HCT116 (cell line): Measurements from ENCODE around the gene UBE2O. TPM values are rescaled to one million over a fixed set of nuclear protein-coding genes. Genes with fewer than 3 reads are reported as not detected.

Experiments used
- ATAC-seq: fragments of 200-7000 bp; cut with Tn5 transposase; 2 replicates; pipeline ENCODE4 v1.9.1; 2020; ENCODE audit warnings: mild to moderate bottlenecking, moderate library complexity
- BruUV-seq: library from RNA; stranded (reverse); fragments of 400-500 nt; replicated peaks from 2 replicates; lab custom pipeline; 2021; lab: Mats Ljungman, UMichigan
- CTCF ChIA-PET: fragments of 300-600 bp; sonication (Branson Sonifier 250); formaldehyde crosslinking; loops from one replicate; lab custom pipeline; 2021; ENCODE audit warnings: antibody characterized with exemption; lab: Charles Lee
- POLR2A ChIA-PET: fragments of 300-600, 350-600 bp; sonication (Branson Sonifier 250); formaldehyde crosslinking; loops from one replicate; lab custom pipeline; 2021; ENCODE audit warnings: antibody characterized with exemption; lab: Charles Lee
- RAD21 ChIA-PET, 2 experiments: fragments of 300-600 bp; sonication (Branson Sonifier 250); formaldehyde crosslinking; loops; one replicate each; lab custom pipeline; 2023; ENCODE audit warnings: low total read pairs in 2 of 2; ENCODE audit not compliant: uncharacterized antibody in 2 of 2, unreplicated experiment in 2 of 2, low non-redundant PET in 1 of 2; lab: Charles Lee
- DNase-seq: peaks from one replicate; pipeline ENCODE4 v3.0.0-alpha.2; 2010; ENCODE audit warnings: low read depth, low spot score
- H2AFZ ChIP-seq: fragments of 200-600 bp; shearing (Covaris generic), sonication (generic); 2 replicates; pipeline ENCODE4 v1.6.1; 2017; ENCODE audit warnings: low read depth, mixed run types, mixed read lengths, antibody characterized with exemption, low read length; ENCODE audit not compliant: poor library complexity, severe bottlenecking
- H3K27ac ChIP-seq: 2 replicates; pipeline ENCODE4 v1.5.1; 2012; ENCODE audit warnings: low read depth, low read length
- H3K27me3 ChIP-seq: fragments of 200-600 bp; sonication (generic); 2 replicates; pipeline ENCODE4 v1.6.1; 2016; ENCODE audit warnings: mixed run types, low read length, mixed read lengths; ENCODE audit not compliant: insufficient read depth
- H3K36me3 ChIP-seq, 2 experiments: fragments of 200-500 bp in 1 of 2; fragments of 200-600 bp in 1 of 2; sonication (Bioruptor generic) in 1 of 2; sonication (generic) in 1 of 2; 2 replicates each; pipeline versions ENCODE4 v1.5.1 to v1.6.1; 2014 to 2016; ENCODE audit warnings: low read length in 2 of 2, inconsistent platforms in 1 of 2, mixed read lengths in 1 of 2, mixed run types in 1 of 2; ENCODE audit not compliant: insufficient read depth in 2 of 2, control insufficient read depth in 1 of 2
- H3K4me1 ChIP-seq, 2 experiments: fragments of 200-600 bp in 1 of 2; sonication (generic) in 1 of 2; 2 replicates each; pipeline versions ENCODE4 v1.5.1 to v1.6.1; 2012 to 2017; ENCODE audit warnings: low read length in 2 of 2, inconsistent platforms in 1 of 2, mild to moderate bottlenecking in 1 of 2, mixed read lengths in 1 of 2, mixed run types in 1 of 2, moderate library complexity in 1 of 2; ENCODE audit not compliant: insufficient read depth in 2 of 2, control insufficient read depth in 1 of 2
- H3K4me2 ChIP-seq: fragments of 200-600 bp; sonication (generic); 2 replicates; pipeline ENCODE4 v1.6.1; 2017; ENCODE audit warnings: mixed run types, low read length, mixed read lengths
- H3K4me3 ChIP-seq, 2 experiments: fragments of 200-600 bp in 1 of 2; sonication (generic) in 1 of 2; replicated peaks in 1 of 2; 2 replicates each; pipeline ENCODE4 v1.5.1; 2011 to 2016; ENCODE audit warnings: low read length in 2 of 2, control low read depth in 1 of 2, low read depth in 1 of 2, mild to moderate bottlenecking in 1 of 2, mixed read lengths in 1 of 2, mixed run types in 1 of 2
- H3K79me2 ChIP-seq: fragments of 200-600 bp; sonication (generic); 2 replicates; pipeline ENCODE4 v1.6.1; 2017; ENCODE audit warnings: mild to moderate bottlenecking, mixed run types, low read length, moderate library complexity, mixed read lengths; ENCODE audit not compliant: insufficient read depth
- H3K9ac ChIP-seq: fragments of 200-600 bp; sonication (generic); 2 replicates; pipeline ENCODE4 v1.6.1; 2016; ENCODE audit warnings: low read length, mixed read lengths
- H3K9me2 ChIP-seq: fragments of 200-600 bp; sonication (generic), shearing (Covaris generic); 2 replicates; pipeline ENCODE4 v1.6.1; 2017; ENCODE audit warnings: mixed run types, mild to moderate bottlenecking, moderate library complexity; ENCODE audit not compliant: insufficient read depth
- H3K9me3 ChIP-seq, 2 experiments: fragments of 200-500 bp in 1 of 2; fragments of 200-600 bp in 1 of 2; sonication (Bioruptor generic) in 1 of 2; sonication (generic) in 1 of 2; 2 replicates each; pipeline ENCODE4 v1.6.1; 2014 to 2017; ENCODE audit warnings: low read length in 2 of 2, mixed read lengths in 2 of 2, inconsistent platforms in 1 of 2, low read depth in 1 of 2, mild to moderate bottlenecking in 1 of 2, mixed run types in 1 of 2, moderate library complexity in 1 of 2; ENCODE audit not compliant: control insufficient read depth in 1 of 2, insufficient read depth in 1 of 2
- H4K20me1 ChIP-seq: fragments of 200-600 bp; sonication (generic), shearing (Covaris generic); 2 replicates; pipeline ENCODE4 v1.6.1; 2017; ENCODE audit warnings: mixed run types, mild to moderate bottlenecking, moderate library complexity; ENCODE audit not compliant: insufficient read depth
- EGR1 ChIP-seq: IDR thresholded peaks from 2 replicates; pipeline ENCODE4 v1.6.1; 2012; ENCODE audit warnings: low read depth
- ELF1 ChIP-seq: IDR thresholded peaks from 2 replicates; pipeline ENCODE4 v1.6.1; 2012; ENCODE audit warnings: low read depth, borderline replicate concordance
- EZH2phosphoT487 ChIP-seq: fragments of 200-600 bp; IDR thresholded peaks from 2 replicates; pipeline ENCODE4 v1.6.1; 2018; ENCODE audit warnings: antibody characterized with exemption, borderline replicate concordance
- POLR2A ChIP-seq: IDR thresholded peaks from 2 replicates; pipeline ENCODE4 v1.7.0; 2011; ENCODE audit warnings: borderline replicate concordance; ENCODE audit not compliant: insufficient read depth, insufficient read length; ENCODE audit errors: extremely low read depth
- RAD21 ChIP-seq: IDR thresholded peaks from 2 replicates; pipeline ENCODE4 v1.6.1; 2012; ENCODE audit warnings: low read depth, mild to moderate bottlenecking
- REST ChIP-seq: IDR thresholded peaks from 2 replicates; pipeline ENCODE4 v1.6.1; 2012; ENCODE audit warnings: low read depth
- ZBTB33 ChIP-seq: IDR thresholded peaks from 2 replicates; pipeline ENCODE4 v1.6.1; 2011; ENCODE audit warnings: mild to moderate bottlenecking, low read length, moderate library complexity; ENCODE audit not compliant: insufficient replicate concordance; ENCODE audit errors: extremely low read depth
- ZNF274 ChIP-seq: fragments of 200-500 bp; sonication (Bioruptor generic); IDR thresholded peaks from 2 replicates; pipeline ENCODE4 v1.6.1; 2014; ENCODE audit warnings: mild to moderate bottlenecking, low read depth, low read length, inconsistent platforms
- intact Hi-C: fragments of 100-400 bp; cut with micrococcal nuclease; formaldehyde crosslinking; loops from 2 replicates; pipeline ENCODE4 v1.10.0; 2022
- total RNA-seq: library from RNA; stranded (reverse); gene quantifications from one replicate; pipeline ENCODE4 v1.2.1, GENCODE V29; 2021; ENCODE audit not compliant: unreplicated experiment

Gene UBE2O
- total RNA-seq, 1 experiment from 2014 or later = 59.1 TPM

- intact Hi-C loops = loop anchor here (5.0 kb wide), 1 partner anchor 160 kb away; no protein-coding TSS in a partner anchor
- no peaks in the 10 kb centered on the region for H3K9me2 ChIP-seq
- TF ChIP-seq EZH2phosphoT487 = no peak
- no peak for TF ChIP-seq EGR1
- no peak for TF ChIP-seq REST
- no peak for TF ChIP-seq ZNF274
- TF ChIP-seq ZBTB33 = no peak
- TF ChIP-seq ELF1 = no peak
- TF ChIP-seq RAD21 = no peak
- TF ChIP-seq POLR2A = no peak
- TF ChIP-seq, all 23 proteins: peak for 0
- H3K9ac ChIP-seq = no peak overlapping the region
- ChIA-PET POLR2A (interaction anchor here (0.7 kb wide), 1 partner anchor 284 kb away, joined by 3 read pairs; no protein-coding TSS in a partner anchor), RAD21 (no interaction called here), CTCF (interaction anchor here (7.9 kb wide), 1 partner anchor 43 kb away, joined by 100 read pairs; the partner anchor contains the start of gene RHBDF2)
- no peak for DNase-seq
- BruUV-seq = no TSS peak
- H2AFZ ChIP-seq = no peak overlapping the region
- peaks cover 0 to 19% of the 10 kb centered on the region in 2 experiments; a peak in 2 of 4 replicates for H3K4me1 ChIP-seq
- no peak overlapping the region for H3K27ac ChIP-seq
- no peak overlapping the region for H3K4me3 ChIP-seq
- no peaks in the 10 kb centered on the region for H3K27me3 ChIP-seq
- H3K36me3 ChIP-seq = no peaks in the 10 kb centered on the region
- H3K4me2 ChIP-seq = no peak overlapping the region
- H3K9me3 ChIP-seq = no peaks in the 10 kb centered on the region
- H4K20me1 ChIP-seq = no peaks in the 10 kb centered on the region
- no peaks in the 10 kb centered on the region for H3K79me2 ChIP-seq
- no peak for ATAC-seq
These were observed 9.8 kb upstream of the UBE2O start for GRCh38 chr17:76462556-76463290.
